Hepatocyte (in vitro differentiated cells): ENCODE measurements around the gene DCN. TPM values are rescaled to one million over a fixed set of nuclear protein-coding genes. Genes with fewer than 3 reads are reported as not detected.

Experiments
- DNase-seq: peaks from one replicate; pipeline ENCODE4 v3.0.0-alpha.2; 2016; ENCODE audit warnings: low spot score
- H2AFZ ChIP-seq: fragments of 200-600 bp; sonication (generic); 2 replicates; pipeline ENCODE4 v1.6.0; 2016; ENCODE audit warnings: antibody characterized with exemption, mild to moderate bottlenecking
- H3K27ac ChIP-seq: fragments of 200-600 bp; sonication (generic); 2 replicates; pipeline ENCODE4 v1.5.1; 2016; ENCODE audit warnings: mild to moderate bottlenecking
- H3K27me3 ChIP-seq: fragments of 200-600 bp; sonication (generic); 2 replicates; pipeline ENCODE4 v1.6.1; 2016
- H3K36me3 ChIP-seq: fragments of 200-600 bp; sonication (generic); replicated peaks from 2 replicates; pipeline ENCODE4 v1.5.1; 2016; ENCODE audit warnings: low read depth; ENCODE audit not compliant: insufficient read depth
- H3K4me1 ChIP-seq: fragments of 200-600 bp; sonication (generic); 2 replicates; pipeline ENCODE4 v1.5.1; 2016; ENCODE audit warnings: mild to moderate bottlenecking, moderate library complexity; ENCODE audit not compliant: insufficient read depth
- H3K4me2 ChIP-seq: fragments of 200-600 bp; sonication (generic); 2 replicates; pipeline ENCODE4 v1.6.0; 2016
- H3K4me3 ChIP-seq: fragments of 200-600 bp; sonication (generic); 2 replicates; pipeline ENCODE4 v1.5.1; 2016; ENCODE audit warnings: mild to moderate bottlenecking
- H3K79me2 ChIP-seq: fragments of 200-600 bp; sonication (generic); 2 replicates; pipeline ENCODE4 v1.6.0; 2017; ENCODE audit warnings: mild to moderate bottlenecking
- H3K9me2 ChIP-seq: fragments of 200-600 bp; sonication (generic); replicated peaks from 2 replicates; pipeline ENCODE4 v1.6.0; 2017; ENCODE audit warnings: mild to moderate bottlenecking; ENCODE audit not compliant: insufficient read depth
- H3K9me3 ChIP-seq: fragments of 200-600 bp; sonication (generic); 2 replicates; pipeline ENCODE4 v1.5.1; 2016; ENCODE audit warnings: low read depth, mild to moderate bottlenecking
- H4K20me1 ChIP-seq: fragments of 200-600 bp; sonication (generic); 2 replicates; pipeline ENCODE4 v1.6.0; 2016; ENCODE audit warnings: mild to moderate bottlenecking; ENCODE audit not compliant: insufficient read depth, poor library complexity, severe bottlenecking
- EZH2 ChIP-seq: fragments of 200-600 bp; sonication (generic); IDR thresholded peaks from 2 replicates; pipeline ENCODE4 v1.6.1; 2016; ENCODE audit warnings: antibody characterized with exemption, mild to moderate bottlenecking, borderline replicate concordance
- EZH2phosphoT487 ChIP-seq: fragments of 200-600 bp; sonication (generic); IDR thresholded peaks from one replicate; pipeline ENCODE4 v1.6.1; 2018; ENCODE audit warnings: antibody characterized with exemption, mild to moderate bottlenecking, low read depth, moderate library complexity; ENCODE audit not compliant: unreplicated experiment, severe bottlenecking
- WGBS: methylation state at CpG from one replicate; pipeline ENCODE4 v1.1.6; 2016; ENCODE audit warnings: low lambda C conversion rate; ENCODE audit errors: missing lambda C conversion rate; 5-methylcytosine and 5-hydroxymethylcytosine counted together
- polyA plus RNA-seq: library from polyadenylated mRNA; unstranded; fragments of >200 nt; fragmentation: Nextera tagmentation; extraction: Ambion mirVana; gene quantifications from 2 replicates; pipeline ENCODE4 v1.2.1, GENCODE V29; 2016
- total RNA-seq: library from RNA; depleted of rRNA; stranded (reverse); fragments of >200 nt; gene quantifications from 2 replicates; pipeline ENCODE4 v1.2.3, GENCODE V29; 2014
- TF ChIP-seq, protein P1 (sequence below): fragments of 200-600 bp; sonication (generic); IDR thresholded peaks from 2 replicates; pipeline ENCODE4 v1.5.1; 2016; ENCODE audit warnings: antibody characterized with exemption, mild to moderate bottlenecking; ENCODE audit not compliant: poor library complexity

Gene DCN
- total and polyA plus RNA-seq, 2 experiments from 2014 or later, result 1,996 to 2,382 TPM

DNA sequence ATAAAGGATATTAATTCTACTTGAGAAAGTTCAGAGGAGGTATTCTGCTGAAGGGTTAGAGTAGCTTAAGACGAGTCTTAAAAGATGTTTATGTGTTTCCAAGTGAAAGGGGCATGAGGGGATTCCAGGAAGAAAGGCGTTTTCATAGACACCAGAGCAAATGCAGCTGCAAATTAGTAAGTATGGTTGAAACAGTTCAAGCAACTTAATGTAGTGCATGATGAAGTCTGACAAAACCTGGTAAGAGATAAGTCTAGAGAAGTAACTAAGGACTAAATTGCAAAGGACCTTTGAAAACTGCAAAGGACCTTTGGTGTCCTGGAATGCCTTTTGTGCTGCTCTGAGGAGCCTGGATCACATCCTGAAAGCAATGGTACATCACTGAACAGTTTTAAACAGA is 82.8 kb downstream of the DCN start:
- Histone ChIP-seq H3K9me2 (no peaks in the 10 kb centered on the region), H2AFZ (no peak overlapping the region), H3K79me2 (peaks cover 6% of the 10 kb centered on the region), H3K4me3 (no peak overlapping the region), H3K4me2 (peak overlapping the region; percentile 15), H3K9me3 (no peaks in the 10 kb centered on the region), H3K27me3 (no peaks in the 10 kb centered on the region), H3K4me1 (peaks cover 28% of the 10 kb centered on the region), H4K20me1 (no peaks in the 10 kb centered on the region), H3K36me3 (no peaks in the 10 kb centered on the region), H3K27ac (peak overlapping the region; percentile 63)
- 45% methylated on average over 2 of the region's 2 CpGs for WGBS
- DNase-seq, result no peak
- TF ChIP-seq, protein P1, sequence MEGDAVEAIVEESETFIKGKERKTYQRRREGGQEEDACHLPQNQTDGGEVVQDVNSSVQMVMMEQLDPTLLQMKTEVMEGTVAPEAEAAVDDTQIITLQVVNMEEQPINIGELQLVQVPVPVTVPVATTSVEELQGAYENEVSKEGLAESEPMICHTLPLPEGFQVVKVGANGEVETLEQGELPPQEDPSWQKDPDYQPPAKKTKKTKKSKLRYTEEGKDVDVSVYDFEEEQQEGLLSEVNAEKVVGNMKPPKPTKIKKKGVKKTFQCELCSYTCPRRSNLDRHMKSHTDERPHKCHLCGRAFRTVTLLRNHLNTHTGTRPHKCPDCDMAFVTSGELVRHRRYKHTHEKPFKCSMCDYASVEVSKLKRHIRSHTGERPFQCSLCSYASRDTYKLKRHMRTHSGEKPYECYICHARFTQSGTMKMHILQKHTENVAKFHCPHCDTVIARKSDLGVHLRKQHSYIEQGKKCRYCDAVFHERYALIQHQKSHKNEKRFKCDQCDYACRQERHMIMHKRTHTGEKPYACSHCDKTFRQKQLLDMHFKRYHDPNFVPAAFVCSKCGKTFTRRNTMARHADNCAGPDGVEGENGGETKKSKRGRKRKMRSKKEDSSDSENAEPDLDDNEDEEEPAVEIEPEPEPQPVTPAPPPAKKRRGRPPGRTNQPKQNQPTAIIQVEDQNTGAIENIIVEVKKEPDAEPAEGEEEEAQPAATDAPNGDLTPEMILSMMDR, result no peak
- TF ChIP-seq EZH2phosphoT487 (no peak), EZH2 (no peak)

DNA sequence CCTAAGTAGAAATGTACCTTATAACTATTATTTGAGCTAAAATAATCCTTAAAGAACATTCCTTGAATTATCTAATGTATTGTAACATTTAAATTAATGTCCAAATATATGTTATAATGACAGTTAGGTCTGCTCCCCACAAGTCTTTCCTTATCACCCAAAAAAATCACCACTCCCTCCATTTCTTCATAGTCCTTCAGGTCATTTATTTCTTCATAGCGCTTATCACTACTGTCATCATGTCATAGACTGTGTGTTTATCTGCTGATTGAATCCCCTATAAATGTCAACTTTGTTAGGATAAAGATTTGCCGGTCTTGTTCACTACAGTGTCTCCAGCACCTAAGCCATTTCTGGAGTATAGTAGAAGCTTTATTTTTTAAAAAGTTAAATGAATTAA is 83.3 kb downstream of the DCN start:
- Histone ChIP-seq H4K20me1 (no peaks in the 10 kb centered on the region), H3K4me3 (no peak overlapping the region), H3K27me3 (no peaks in the 10 kb centered on the region), H3K27ac (peak overlapping the region; percentile 63), H3K9me2 (no peaks in the 10 kb centered on the region), H3K9me3 (no peaks in the 10 kb centered on the region), H2AFZ (no peak overlapping the region), H3K4me2 (peak overlapping the region; percentile 15), H3K79me2 (peaks cover 1% of the 10 kb centered on the region), H3K4me1 (peaks cover 28% of the 10 kb centered on the region), H3K36me3 (no peaks in the 10 kb centered on the region)
- no peak for DNase-seq
- WGBS, result 22% methylated on average over 2 of the region's 2 CpGs
- TF ChIP-seq EZH2 (no peak), EZH2phosphoT487 (no peak)
- TF ChIP-seq, protein P1, result no peak

DNA sequence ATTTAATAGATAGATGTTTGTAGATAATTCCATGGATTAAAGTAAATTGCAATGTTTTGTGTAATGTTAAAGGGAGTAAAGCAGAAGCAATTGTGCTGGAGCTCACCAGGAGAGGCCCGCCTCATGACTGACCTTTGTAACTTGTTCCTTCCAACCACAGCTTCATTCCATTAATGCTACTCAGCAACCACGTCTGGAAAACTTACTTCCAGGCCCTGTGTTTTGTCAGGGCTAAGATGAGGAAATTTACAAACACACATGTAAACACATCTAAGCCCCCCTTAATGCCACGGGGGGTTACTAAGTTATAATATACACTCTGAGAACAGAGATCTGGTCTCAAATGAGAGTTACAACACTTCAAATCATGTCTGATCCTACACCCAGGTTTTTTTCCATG is 83.7 kb downstream of the DCN start:
- no peak overlapping the region for H3K4me3 ChIP-seq
- TF ChIP-seq EZH2phosphoT487 (no peak), EZH2 (no peak)
- TF ChIP-seq, protein P1, result no peak
- peak overlapping the region; percentile 15 for H3K4me2 ChIP-seq
- no peaks in the 10 kb centered on the region for H3K27me3 ChIP-seq
- H3K9me2 ChIP-seq, result no peaks in the 10 kb centered on the region
- H3K79me2 ChIP-seq, result no peaks in the 10 kb centered on the region
- H4K20me1 ChIP-seq, result no peaks in the 10 kb centered on the region
- H3K4me1 ChIP-seq, result peaks cover 28% of the 10 kb centered on the region
- H2AFZ ChIP-seq, result no peak overlapping the region
- 5% methylated on average over 3 of the region's 3 CpGs for WGBS
- peak overlapping the region; percentile 75 for H3K27ac ChIP-seq
- no peaks in the 10 kb centered on the region for H3K9me3 ChIP-seq
- peak; percentile 77 for DNase-seq
- no peaks in the 10 kb centered on the region for H3K36me3 ChIP-seq

DNA sequence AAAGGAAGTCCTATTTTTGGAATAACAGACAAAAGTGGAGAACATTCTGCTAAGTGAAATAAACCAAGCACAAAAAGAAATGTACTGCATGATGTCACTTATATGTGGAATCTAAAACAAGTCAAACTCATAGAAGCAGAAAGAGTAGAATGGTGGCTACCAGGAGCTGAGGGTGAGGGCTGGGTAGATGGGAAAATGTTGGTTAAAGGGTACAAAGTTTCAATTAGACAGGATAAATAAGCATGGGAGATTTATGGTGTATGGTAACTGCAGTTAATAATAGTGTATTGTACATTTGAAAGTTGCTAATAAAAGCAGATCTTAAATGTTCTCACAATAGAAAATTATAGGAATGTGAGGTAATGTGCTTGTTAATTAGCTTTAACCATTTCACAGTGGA is 84.2 kb downstream of the DCN start:
- H4K20me1 ChIP-seq, result no peaks in the 10 kb centered on the region
- no peaks in the 10 kb centered on the region for H3K27me3 ChIP-seq
- no peak for DNase-seq
- H3K36me3 ChIP-seq, result no peaks in the 10 kb centered on the region
- H3K4me3 ChIP-seq, result no peak overlapping the region
- no peak for TF ChIP-seq EZH2phosphoT487
- TF ChIP-seq, protein P1, result no peak
- TF ChIP-seq EZH2, result no peak
- no peaks in the 10 kb centered on the region for H3K79me2 ChIP-seq
- no peaks in the 10 kb centered on the region for H3K9me3 ChIP-seq
- H3K27ac ChIP-seq, result peak overlapping the region; percentile 75
- H2AFZ ChIP-seq, result no peak overlapping the region
- H3K4me2 ChIP-seq, result no peak overlapping the region
- peaks cover 28% of the 10 kb centered on the region for H3K4me1 ChIP-seq
- H3K9me2 ChIP-seq, result no peaks in the 10 kb centered on the region
